ENCODE data around the gene LSM7.

- TF ChIP-seq ZNF384 (IDR thresholded peaks at IDR 0.05): no peak
- TF ChIP-seq ELF4 (IDR thresholded peaks at IDR 0.05): no peak
- no peak for TF ChIP-seq LEF1 (IDR thresholded peaks at IDR 0.05; ENCODE audit: borderline replicate concordance)
Observed at GRCh38 chr19:2289714-2290435, 38.5 kb downstream of the LSM7 start.

Data from HEK293T (cell line).